ENCODE results near the gene HLTF.

GRCh38 chr3:148981273-148981672 is 105.1 kb downstream of the HLTF start:
- no peak for TF ChIP-seq CTCF (IDR thresholded peaks at IDR 0.05)
- no peak for TF ChIP-seq EP300 (IDR thresholded peaks at IDR 0.05)
- TF ChIP-seq POLR2AphosphoS5 (IDR thresholded peaks at IDR 0.05) = no peak

Data from esophagus muscularis mucosa (tissue), 4 donors.